IMR-90 (cell line): ENCODE results near the gene ST3GAL5. TPM values are rescaled to one million over a fixed set of nuclear protein-coding genes. Genes with fewer than 3 reads are reported as not detected.

Source experiments
- ATAC-seq: fragments of 200-7000 bp; cut with Tn5 transposase; 2 replicates; pipeline ENCODE4 v1.9.1; 2020; ENCODE audit warnings: low read depth, mild to moderate bottlenecking, moderate library complexity
- BruUV-seq: library from RNA; stranded (reverse); fragments of 400-500 nt; replicated peaks from 2 replicates; lab custom pipeline; 2021; lab: Mats Ljungman, UMichigan
- CTCF ChIA-PET: fragments of 300-600 bp; formaldehyde crosslinking; extraction: SDS; loops from one replicate; lab custom pipeline; 2021; ENCODE audit warnings: antibody characterized with exemption; lab: Yijun Ruan, JAX
- POLR2A ChIA-PET: fragments of 300-600 bp; sonication (Branson Sonifier 250); formaldehyde crosslinking; loops from one replicate; lab custom pipeline; 2022; ENCODE audit warnings: antibody characterized with exemption; ENCODE audit not compliant: unreplicated experiment; lab: Charles Lee
- DNase-seq: peaks from one replicate; pipeline ENCODE4 v3.0.0; 2013
- H2AFZ ChIP-seq: replicated peaks from 2 replicates; pipeline ENCODE3; 2013; ENCODE audit warnings: low read length, mild to moderate bottlenecking; ENCODE audit not compliant: poor library complexity
- H2AK5ac ChIP-seq: 2 replicates; pipeline ENCODE4 v1.6.1; 2013; ENCODE audit warnings: low read depth, low read length, inconsistent platforms
- H2AK9ac ChIP-seq: replicated peaks from 2 replicates; pipeline ENCODE3; 2013; ENCODE audit warnings: mild to moderate bottlenecking, low read depth, low read length, moderate library complexity; ENCODE audit not compliant: poor library complexity
- H2BK120ac ChIP-seq: 2 replicates; pipeline ENCODE4 v1.6.1; 2013; ENCODE audit warnings: low read depth, low read length, inconsistent platforms
- H2BK15ac ChIP-seq: 3 replicates; pipeline ENCODE4 v1.6.1; 2013; ENCODE audit warnings: low read depth, low read length, inconsistent platforms
- H2BK20ac ChIP-seq: 2 replicates; pipeline ENCODE4 v1.6.1; 2013; ENCODE audit warnings: low read depth, mild to moderate bottlenecking, inconsistent platforms, low read length, moderate library complexity
- H2BK5ac ChIP-seq: 2 replicates; pipeline ENCODE4 v1.6.1; 2013; ENCODE audit warnings: mild to moderate bottlenecking, low read depth, low read length, inconsistent platforms; ENCODE audit not compliant: poor library complexity, severe bottlenecking
- H3K14ac ChIP-seq: replicated peaks from 2 replicates; pipeline ENCODE4 v1.6.1; 2013; ENCODE audit warnings: low read depth, low read length, inconsistent platforms
- H3K18ac ChIP-seq: 2 replicates; pipeline ENCODE4 v1.6.1; 2013; ENCODE audit warnings: low read depth, low read length, control low read depth
- H3K23ac ChIP-seq: 2 replicates; pipeline ENCODE4 v1.6.1; 2013; ENCODE audit warnings: low read depth, low read length, inconsistent platforms
- H3K27ac ChIP-seq: 2 replicates; pipeline ENCODE4 v1.5.1; 2013; ENCODE audit warnings: mild to moderate bottlenecking, control low read depth, low read length; ENCODE audit not compliant: insufficient read depth
- H3K27me3 ChIP-seq: 2 replicates; pipeline ENCODE4 v1.6.1; 2013; ENCODE audit warnings: low read length; ENCODE audit not compliant: control insufficient read depth, insufficient read depth
- H3K36me3 ChIP-seq: 2 replicates; pipeline ENCODE4 v1.6.1; 2013; ENCODE audit warnings: low read length, mixed read lengths; ENCODE audit not compliant: control insufficient read depth, insufficient read depth
- H3K4ac ChIP-seq: 2 replicates; pipeline ENCODE4 v1.6.1; 2013; ENCODE audit warnings: low read depth, low read length, inconsistent platforms
- H3K4me1 ChIP-seq: 2 replicates; pipeline ENCODE4 v1.6.1; 2013; ENCODE audit warnings: low read length, mixed read lengths; ENCODE audit not compliant: control insufficient read depth, insufficient read depth
- H3K4me2 ChIP-seq: 2 replicates; pipeline ENCODE4 v1.6.1; 2013; ENCODE audit warnings: low read depth, mild to moderate bottlenecking, control low read depth, low read length, moderate library complexity
- H3K4me3 ChIP-seq: 2 replicates; pipeline ENCODE4 v1.5.1; 2013; ENCODE audit warnings: low read depth, mild to moderate bottlenecking, control low read depth, low read length, moderate library complexity; ENCODE audit not compliant: insufficient read depth
- H3K56ac ChIP-seq: 2 replicates; pipeline ENCODE4 v1.6.1; 2013; ENCODE audit warnings: low read length, inconsistent platforms; ENCODE audit not compliant: insufficient read depth; ENCODE audit errors: extremely low read depth
- H3K79me1 ChIP-seq, 2 experiments: 2 replicates each; pipeline ENCODE4 v1.6.1; 2013; ENCODE audit warnings: low read length in 2 of 2, inconsistent platforms in 1 of 2, low read depth in 1 of 2
- H3K9ac ChIP-seq: 2 replicates; pipeline ENCODE4 v1.6.1; 2013; ENCODE audit warnings: low read depth, low read length, control low read depth
- H3K9me1 ChIP-seq: 2 replicates; pipeline ENCODE4 v1.6.1; 2013; ENCODE audit warnings: low read length, inconsistent platforms; ENCODE audit not compliant: insufficient read depth
- H3K9me3 ChIP-seq: 2 replicates; pipeline ENCODE4 v1.6.1; 2013; ENCODE audit warnings: low read length; ENCODE audit not compliant: control insufficient read depth, insufficient read depth
- H4K20me1 ChIP-seq: 2 replicates; pipeline ENCODE4 v1.6.1; 2013; ENCODE audit warnings: low read length, inconsistent platforms; ENCODE audit not compliant: insufficient read depth
- H4K5ac ChIP-seq: 2 replicates; pipeline ENCODE4 v1.6.1; 2013; ENCODE audit warnings: mild to moderate bottlenecking, low read depth, low read length, control low read depth
- H4K8ac ChIP-seq, 2 experiments: 2 replicates each; pipeline ENCODE4 v1.6.1; 2013; ENCODE audit warnings: low read depth in 2 of 2, low read length in 2 of 2, control low read depth in 1 of 2, inconsistent platforms in 1 of 2
- H4K91ac ChIP-seq: 2 replicates; pipeline ENCODE4 v1.6.1; 2013; ENCODE audit warnings: low read depth, low read length, inconsistent platforms; ENCODE audit not compliant: insufficient read depth
- CEBPB ChIP-seq: IDR thresholded peaks from 2 replicates; pipeline ENCODE4 v1.6.1; 2012; ENCODE audit warnings: low read depth, low read length, improper control_type of control experiment
- FOS ChIP-seq: fragments of 150-350 bp; IDR thresholded peaks from 2 replicates; pipeline ENCODE4 v1.6.1; 2016; ENCODE audit warnings: low read depth, low read length
- MAFK ChIP-seq: IDR thresholded peaks from 2 replicates; pipeline ENCODE4 v1.6.1; 2012; ENCODE audit warnings: low read depth, low read length, improper control_type of control experiment
- MXI1 ChIP-seq: IDR thresholded peaks from 2 replicates; pipeline ENCODE4 v1.6.1; 2012; ENCODE audit warnings: low read depth, mild to moderate bottlenecking, low read length, moderate library complexity, borderline replicate concordance
- USF2 ChIP-seq: fragments of 150-350 bp; IDR thresholded peaks from 2 replicates; pipeline ENCODE4 v1.6.1; 2017; ENCODE audit warnings: mild to moderate bottlenecking, antibody characterized with exemption, low read length, low read depth
- WGBS, 2 experiments: methylation state at CpG; one replicate each; pipeline versions ENCODE4 v1.1.5 to v1.1.7; 2013; ENCODE audit warnings: missing lambda C conversion rate in 2 of 2; ENCODE audit not compliant: insufficient read length in 1 of 2; ENCODE audit errors: extremely low coverage in 2 of 2; 5-methylcytosine and 5-hydroxymethylcytosine counted together
- dilution Hi-C: fragments of 300-500 bp; cut with HindIII; formaldehyde crosslinking; loops from one replicate; pipeline ENCODE4 v1.14.3; 2018; ENCODE audit warnings: low sequenced_read_pairs; ENCODE audit not compliant: unreplicated experiment
- in situ Hi-C: fragments of 300-500 bp; cut with MboI; formaldehyde crosslinking; loops from 3 replicates; pipeline ENCODE4 v1.14.3; 2019; ENCODE audit warnings: low sequenced_read_pairs, inconsistent platforms, mixed read lengths
- intact Hi-C: fragments of 100-400 bp; cut with micrococcal nuclease; formaldehyde crosslinking; loops from 2 replicates; pipeline ENCODE4 v1.10.0; 2022
- polyA plus RNA-seq, 3 experiments: library from polyadenylated mRNA; depleted of rRNA; stranded (reverse); fragments of >200 nt; gene quantifications; 2 replicates each; pipeline ENCODE4 v1.2.3, GENCODE V29; 2012; ENCODE audit warnings: low replicate concordance in 1 of 3
- total RNA-seq: library from RNA; depleted of rRNA; stranded (reverse); fragments of >200 nt; gene quantifications from 2 replicates; pipeline ENCODE4 v1.2.3, GENCODE V29; 2012
- TF ChIP-seq, protein P1 (sequence below): conservative IDR thresholded peaks from 2 replicates; pipeline ENCODE4 v1.5.1; 2012; ENCODE audit warnings: mild to moderate bottlenecking, low read depth, low read length, improper control_type of control experiment

Gene ST3GAL5
- total and polyA plus RNA-seq, 2 of the 4 experiments (the other 2 are of a cell fraction), result 16.8 to 21.0 TPM

DNA sequence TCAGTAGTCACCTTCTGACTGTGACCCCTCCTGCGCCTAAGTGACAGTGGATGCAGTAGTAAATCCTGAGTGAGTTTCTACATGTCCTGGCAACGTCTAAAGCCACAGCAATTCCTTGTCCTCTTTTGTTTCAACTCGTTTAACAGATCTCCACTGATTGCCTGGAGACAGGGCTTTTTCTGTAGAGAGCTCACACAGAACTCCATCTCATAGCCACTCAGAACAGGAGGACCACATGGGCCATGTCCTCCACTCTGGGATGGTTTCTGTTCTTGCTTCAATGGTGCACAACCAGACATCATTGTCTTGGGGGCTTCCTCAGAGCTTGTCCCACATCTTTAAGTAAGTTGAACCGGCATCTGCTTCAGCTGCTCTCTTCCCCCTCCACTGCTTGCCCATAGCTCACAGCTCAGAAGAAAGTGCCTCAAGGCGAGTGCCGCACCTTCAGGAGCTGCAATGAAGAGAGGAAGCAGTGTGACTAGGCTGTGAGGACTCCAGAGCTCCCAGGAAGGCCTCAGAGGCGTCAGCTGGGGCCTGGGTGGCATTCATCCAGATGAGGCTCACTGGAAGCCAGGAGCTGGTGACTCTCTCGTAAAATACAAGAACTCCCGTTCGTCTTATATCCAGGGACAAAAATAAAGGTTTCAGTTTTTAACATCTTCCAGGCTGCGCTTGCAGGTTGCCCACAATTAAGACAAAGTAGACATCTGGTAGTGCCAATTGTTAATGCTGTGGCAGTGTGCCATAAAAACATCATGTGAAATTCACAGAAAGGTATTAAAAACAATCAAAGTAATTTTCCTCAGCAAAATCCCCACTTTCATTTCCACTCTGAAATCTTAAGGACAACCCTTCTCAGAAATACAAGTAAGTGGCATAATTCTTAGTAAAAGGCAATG, 37.3 kb downstream of the ST3GAL5 start:
- H2AFZ ChIP-seq, result no peak overlapping the region
- H2BK5ac ChIP-seq, result no peak overlapping the region
- no peak overlapping the region for H3K9ac ChIP-seq
- H3K14ac ChIP-seq, result no peak overlapping the region
- no peak overlapping the region for H2AK5ac ChIP-seq
- no peak overlapping the region for H2BK20ac ChIP-seq
- no peaks in the 10 kb centered on the region for H4K20me1 ChIP-seq
- no peak overlapping the region for H2BK120ac ChIP-seq
- WGBS, 2 experiments, result 64% methylated on average over 4 of the region's 11 CpGs; no CpG with 5 or more reads in 1 of the 2 experiments
- H4K8ac ChIP-seq, result no peak overlapping the region
- POLR2A ChIA-PET, result no interaction called here
- no peak for TF ChIP-seq CEBPB
- no peak for TF ChIP-seq MXI1
- no peak for TF ChIP-seq FOS
- TF ChIP-seq USF2, result no peak
- TF ChIP-seq MAFK, result no peak
- TF ChIP-seq, protein P1, sequence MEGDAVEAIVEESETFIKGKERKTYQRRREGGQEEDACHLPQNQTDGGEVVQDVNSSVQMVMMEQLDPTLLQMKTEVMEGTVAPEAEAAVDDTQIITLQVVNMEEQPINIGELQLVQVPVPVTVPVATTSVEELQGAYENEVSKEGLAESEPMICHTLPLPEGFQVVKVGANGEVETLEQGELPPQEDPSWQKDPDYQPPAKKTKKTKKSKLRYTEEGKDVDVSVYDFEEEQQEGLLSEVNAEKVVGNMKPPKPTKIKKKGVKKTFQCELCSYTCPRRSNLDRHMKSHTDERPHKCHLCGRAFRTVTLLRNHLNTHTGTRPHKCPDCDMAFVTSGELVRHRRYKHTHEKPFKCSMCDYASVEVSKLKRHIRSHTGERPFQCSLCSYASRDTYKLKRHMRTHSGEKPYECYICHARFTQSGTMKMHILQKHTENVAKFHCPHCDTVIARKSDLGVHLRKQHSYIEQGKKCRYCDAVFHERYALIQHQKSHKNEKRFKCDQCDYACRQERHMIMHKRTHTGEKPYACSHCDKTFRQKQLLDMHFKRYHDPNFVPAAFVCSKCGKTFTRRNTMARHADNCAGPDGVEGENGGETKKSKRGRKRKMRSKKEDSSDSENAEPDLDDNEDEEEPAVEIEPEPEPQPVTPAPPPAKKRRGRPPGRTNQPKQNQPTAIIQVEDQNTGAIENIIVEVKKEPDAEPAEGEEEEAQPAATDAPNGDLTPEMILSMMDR, result no peak
- intact Hi-C loops (no loop called here), dilution Hi-C loops (no loop called here), in situ Hi-C loops (no loop called here)
- H3K56ac ChIP-seq, result no peak overlapping the region
- H3K4me1 ChIP-seq, result peaks cover 4% of the 10 kb centered on the region
- no peak overlapping the region for H3K4ac ChIP-seq
- H4K91ac ChIP-seq, result no peak overlapping the region
- no peaks in the 10 kb centered on the region for H3K27me3 ChIP-seq
- no peak overlapping the region for H2BK15ac ChIP-seq
- no TSS peak for BruUV-seq
- no peak overlapping the region for H3K18ac ChIP-seq
- no peaks in the 10 kb centered on the region for H3K79me1 ChIP-seq
- H3K9me3 ChIP-seq, result no peaks in the 10 kb centered on the region
- H3K27ac ChIP-seq, result no peak overlapping the region
- ATAC-seq, result no peak
- DNase-seq, result no peak
- H2AK9ac ChIP-seq, result no peak overlapping the region
- CTCF ChIA-PET, result no interaction called here
- H3K36me3 ChIP-seq, result peaks cover 18% of the 10 kb centered on the region
- peaks cover 14% of the 10 kb centered on the region for H3K9me1 ChIP-seq
- peak overlapping the region; percentile 56; the same call in 1 of the 2 replicates for H3K23ac ChIP-seq
- H3K4me3 ChIP-seq, result no peak overlapping the region
- no peak overlapping the region for H4K5ac ChIP-seq
- no peak overlapping the region for H3K4me2 ChIP-seq
